Right atrium auricular region (tissue), 2 donors: ENCODE data around the gene MTUS2. TPM values are rescaled to one million over a fixed set of nuclear protein-coding genes. Genes with fewer than 3 reads are reported as not detected.

Experiments used
- DNase-seq: peaks from one replicate; pipeline ENCODE4 v3.0.0-alpha.2; 2019; ENCODE audit warnings: low spot score
- H3K27ac ChIP-seq, 2 donors: fragments of 200-600 bp; sonication (generic); 1 replicate in 1 of 2; 2 replicates in 1 of 2; pipeline ENCODE4 v1.5.1; 2016 to 2019
- H3K27me3 ChIP-seq, 2 donors: fragments of 200-600 bp; sonication (generic); one replicate each; pipeline versions ENCODE4 v1.5.1 to v1.6.0; 2017 to 2019
- H3K36me3 ChIP-seq: fragments of 200-600 bp; sonication (generic); one replicate; pipeline ENCODE4 v1.5.1; 2016
- H3K4me1 ChIP-seq, 2 donors: fragments of 200-600 bp; sonication (generic); one replicate each; pipeline versions ENCODE4 v1.5.1 to v1.6.0; 2017 to 2019
- H3K4me3 ChIP-seq, 2 donors: fragments of 200-600 bp; sonication (generic); 1 replicate in 1 of 2; 2 replicates in 1 of 2; pipeline ENCODE4 v1.5.1; 2017 to 2019; ENCODE audit warnings: mild to moderate bottlenecking in 1 of 2, moderate library complexity in 1 of 2
- H3K9me3 ChIP-seq, 2 donors: fragments of 200-600 bp; sonication (generic); one replicate each; pipeline ENCODE4 v1.5.1; 2019
- total RNA-seq, 2 donors: library from RNA; depleted of rRNA; stranded (reverse); fragments of >200 nt; gene quantifications; one replicate each; pipeline ENCODE4 v1.1.0, GENCODE V29; 2016
- TF ChIP-seq, protein P1 (sequence below), 2 donors: fragments of 200-600 bp; sonication (generic); IDR thresholded peaks; one replicate each; pipeline ENCODE4 v1.5.1; 2019; ENCODE audit warnings: antibody characterized with exemption in 2 of 2

The MTUS2 gene
- total RNA-seq, 2 donors from 2014 or later: 34.6 to 142 TPM

DNA sequence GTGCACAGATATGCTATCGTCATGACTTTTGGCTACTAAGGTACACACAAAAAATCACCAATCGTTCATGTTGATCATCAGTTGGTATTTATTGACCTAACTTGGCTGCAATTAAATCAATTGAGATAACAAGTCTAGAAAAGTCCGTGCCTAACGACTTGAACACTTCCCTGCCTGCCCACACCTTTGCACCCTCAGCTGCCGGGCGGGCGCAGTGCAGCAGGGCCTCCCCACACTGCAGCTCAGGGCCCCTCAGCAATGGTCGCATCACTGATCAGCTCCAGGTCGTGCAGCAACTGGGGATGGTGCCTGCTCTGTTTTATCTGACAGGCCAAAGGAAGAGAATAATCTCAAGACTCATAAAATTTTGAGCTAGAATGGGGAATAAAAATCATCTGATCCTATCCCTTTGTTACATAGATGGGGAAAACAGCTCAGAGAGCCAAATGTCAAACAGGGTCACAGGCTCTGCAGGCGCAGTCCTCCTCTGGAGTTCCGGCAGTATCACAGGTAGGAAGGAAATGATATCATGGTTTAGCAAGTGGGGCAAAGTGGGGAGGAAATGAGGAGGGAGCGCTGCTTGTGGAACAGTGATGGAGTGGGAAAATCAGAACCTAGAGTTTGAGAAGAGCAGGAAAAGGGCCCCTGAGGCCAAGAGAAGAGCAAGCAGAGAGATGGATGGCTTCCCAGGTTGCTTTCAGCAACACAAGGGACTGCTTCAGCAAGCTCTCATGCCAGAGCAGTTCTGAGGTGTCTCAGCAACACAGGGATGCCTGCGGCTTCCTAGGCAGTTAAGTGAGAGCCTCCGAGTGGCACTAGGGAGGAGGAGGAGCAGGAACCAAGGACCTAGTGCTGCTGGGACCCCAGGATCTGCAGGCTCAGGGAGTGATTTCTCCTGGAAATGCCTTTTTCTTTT is 717.9 kb downstream of the MTUS2 start:
- TF ChIP-seq, protein P1, sequence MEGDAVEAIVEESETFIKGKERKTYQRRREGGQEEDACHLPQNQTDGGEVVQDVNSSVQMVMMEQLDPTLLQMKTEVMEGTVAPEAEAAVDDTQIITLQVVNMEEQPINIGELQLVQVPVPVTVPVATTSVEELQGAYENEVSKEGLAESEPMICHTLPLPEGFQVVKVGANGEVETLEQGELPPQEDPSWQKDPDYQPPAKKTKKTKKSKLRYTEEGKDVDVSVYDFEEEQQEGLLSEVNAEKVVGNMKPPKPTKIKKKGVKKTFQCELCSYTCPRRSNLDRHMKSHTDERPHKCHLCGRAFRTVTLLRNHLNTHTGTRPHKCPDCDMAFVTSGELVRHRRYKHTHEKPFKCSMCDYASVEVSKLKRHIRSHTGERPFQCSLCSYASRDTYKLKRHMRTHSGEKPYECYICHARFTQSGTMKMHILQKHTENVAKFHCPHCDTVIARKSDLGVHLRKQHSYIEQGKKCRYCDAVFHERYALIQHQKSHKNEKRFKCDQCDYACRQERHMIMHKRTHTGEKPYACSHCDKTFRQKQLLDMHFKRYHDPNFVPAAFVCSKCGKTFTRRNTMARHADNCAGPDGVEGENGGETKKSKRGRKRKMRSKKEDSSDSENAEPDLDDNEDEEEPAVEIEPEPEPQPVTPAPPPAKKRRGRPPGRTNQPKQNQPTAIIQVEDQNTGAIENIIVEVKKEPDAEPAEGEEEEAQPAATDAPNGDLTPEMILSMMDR (IDR thresholded peaks at IDR 0.05): no peak
- Histone ChIP-seq H3K4me1 (no peaks in the 10 kb centered on the region), H3K36me3 (peaks cover 6% of the 10 kb centered on the region), H3K4me3 (no peak overlapping the region), H3K27ac (no peak overlapping the region), H3K9me3 (no peaks in the 10 kb centered on the region), H3K27me3 (no peaks in the 10 kb centered on the region)
- no peak for DNase-seq

DNA sequence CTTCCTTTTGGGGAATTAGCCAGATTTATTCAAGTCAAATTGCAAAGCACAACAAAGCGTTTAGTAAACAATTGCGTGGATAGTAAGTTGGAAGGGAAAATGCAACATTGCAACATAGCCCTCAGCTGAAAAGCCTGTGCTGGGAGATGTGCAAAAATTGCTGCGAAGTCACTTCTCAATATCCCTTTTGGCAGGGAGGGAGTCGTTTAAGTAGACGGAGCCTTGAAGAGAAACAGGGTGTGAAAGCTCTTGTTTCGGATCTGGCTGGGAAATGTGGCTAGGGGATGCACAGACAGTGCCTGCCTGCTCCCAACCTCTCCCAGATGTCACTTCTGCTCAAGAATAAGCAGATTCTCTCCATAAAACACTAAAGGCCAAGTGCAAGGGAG is 718.5 kb downstream of the MTUS2 start:
- no peak overlapping the region for H3K4me3 ChIP-seq
- no peak overlapping the region for H3K27ac ChIP-seq
- no peaks in the 10 kb centered on the region for H3K27me3 ChIP-seq
- H3K9me3 ChIP-seq: no peaks in the 10 kb centered on the region
- TF ChIP-seq, protein P1 (IDR thresholded peaks at IDR 0.05): no peak
- no peak for DNase-seq
- H3K36me3 ChIP-seq: peaks cover 6% of the 10 kb centered on the region
- H3K4me1 ChIP-seq: no peaks in the 10 kb centered on the region

DNA sequence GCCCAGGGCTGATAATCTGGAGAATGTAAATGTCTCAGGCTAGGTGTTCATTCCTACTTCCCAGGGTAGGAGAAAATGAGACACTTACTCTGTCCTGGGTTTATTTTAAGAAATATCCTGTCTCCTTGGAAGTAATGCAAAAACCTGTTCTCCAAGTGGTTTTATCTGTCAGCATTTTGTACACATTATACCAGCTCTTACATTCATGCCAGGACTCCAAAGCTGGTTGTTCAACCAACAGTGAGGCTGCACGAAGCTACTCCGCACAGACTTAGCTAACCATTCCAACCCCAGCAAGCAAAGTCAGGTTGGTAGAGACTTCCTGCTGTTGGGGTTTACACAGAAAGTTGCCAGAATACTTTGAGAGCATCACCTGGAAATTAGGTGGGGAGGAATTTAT is 719.7 kb downstream of the MTUS2 start:
- DNase-seq: no peak
- Histone ChIP-seq H3K36me3 (peaks cover 4% of the 10 kb centered on the region), H3K9me3 (no peaks in the 10 kb centered on the region), H3K4me1 (no peaks in the 10 kb centered on the region), H3K4me3 (no peak overlapping the region), H3K27me3 (no peaks in the 10 kb centered on the region), H3K27ac (no peak overlapping the region)
- TF ChIP-seq, protein P1 (IDR thresholded peaks at IDR 0.05): no peak

DNA sequence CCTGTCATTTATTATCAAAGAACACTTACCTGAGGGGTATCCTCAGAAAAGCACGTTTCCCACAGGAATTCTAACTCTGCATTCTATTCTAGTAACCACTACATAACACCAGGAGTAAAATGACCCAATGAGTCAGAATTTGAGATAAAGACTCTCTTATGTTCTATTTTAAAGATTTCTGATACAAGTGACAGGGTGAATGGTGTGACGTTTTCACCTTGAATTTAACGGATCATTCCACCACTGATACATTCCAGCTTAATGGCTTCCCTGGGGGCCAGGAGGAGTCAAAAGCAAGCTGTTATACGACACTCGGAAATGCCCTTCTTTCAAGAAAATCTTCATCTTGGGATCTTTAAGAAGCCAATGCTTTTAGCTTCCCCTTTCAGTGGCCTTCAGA is 720.2 kb downstream of the MTUS2 start:
- Histone ChIP-seq H3K36me3 (no peaks in the 10 kb centered on the region), H3K27ac (no peak overlapping the region), H3K27me3 (no peaks in the 10 kb centered on the region), H3K9me3 (no peaks in the 10 kb centered on the region), H3K4me3 (no peak overlapping the region), H3K4me1 (no peaks in the 10 kb centered on the region)
- no peak for DNase-seq
- TF ChIP-seq, protein P1 (IDR thresholded peaks at IDR 0.05): no peak

DNA sequence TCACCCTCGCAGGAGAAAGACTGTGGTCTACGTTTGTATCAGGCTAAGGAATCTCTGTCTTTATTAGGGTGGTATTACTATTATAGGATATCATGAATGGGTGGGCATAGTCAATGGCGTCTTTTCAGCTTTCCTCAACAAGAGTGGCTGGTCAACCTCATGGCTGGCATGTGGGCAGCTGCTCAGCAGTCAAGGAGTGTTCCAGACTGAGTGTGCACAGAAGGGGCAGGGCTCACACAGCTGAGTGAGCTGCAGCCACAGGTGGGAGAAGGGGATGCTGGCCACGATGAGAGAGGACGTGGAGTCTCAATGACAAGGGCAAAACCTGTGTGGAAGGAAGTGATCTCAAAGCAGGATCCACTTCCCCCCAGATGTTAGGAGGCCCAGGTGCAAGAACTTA is 720.7 kb downstream of the MTUS2 start:
- H3K36me3 ChIP-seq: no peaks in the 10 kb centered on the region
- no peak for DNase-seq
- H3K9me3 ChIP-seq: no peaks in the 10 kb centered on the region
- no peak overlapping the region for H3K27ac ChIP-seq
- H3K4me3 ChIP-seq: no peak overlapping the region
- H3K27me3 ChIP-seq: no peaks in the 10 kb centered on the region
- H3K4me1 ChIP-seq: no peaks in the 10 kb centered on the region
- TF ChIP-seq, protein P1 (IDR thresholded peaks at IDR 0.05): no peak
